HEK293 (cell line): ENCODE measurements around the gene CCSER1.
"Not testable (repeated sequence)": the region's sequence is repeated elsewhere in the genome, so short reads cannot be mapped to it uniquely, and the experiment has no call there.

Source experiments
- CTCF ChIA-PET: fragments of 350-600 bp; formaldehyde crosslinking; extraction: SDS; loops from one replicate; lab custom pipeline; 2021; ENCODE audit warnings: antibody characterized with exemption; lab: Yijun Ruan, JAX
- POLR2A ChIA-PET: fragments of 300-600 bp; formaldehyde crosslinking; extraction: SDS; loops from one replicate; lab custom pipeline; 2020; ENCODE audit warnings: antibody characterized with exemption, inconsistent platforms; lab: Yijun Ruan, JAX
- H3K27ac ChIP-seq: fragments of 200-500 bp; sonication (Bioruptor generic); 2 replicates; pipeline ENCODE4 v1.5.1; 2014; ENCODE audit warnings: low read depth, low read length, control low read depth, inconsistent platforms; ENCODE audit errors: extremely low read depth
- H3K36me3 ChIP-seq, 2 experiments: fragments of 200-500 bp in 1 of 2; sonication (Bioruptor generic) in 1 of 2; 1 replicate in 1 of 2; 2 replicates in 1 of 2; pipeline ENCODE4 v1.5.1; 2014 to 2017; ENCODE audit warnings: inconsistent platforms in 2 of 2, low read length in 2 of 2; ENCODE audit not compliant: control insufficient read depth in 2 of 2, insufficient read depth in 1 of 2
- H3K4me1 ChIP-seq: fragments of 200-500 bp; sonication (Bioruptor generic); 2 replicates; pipeline ENCODE4 v1.5.1; 2014; ENCODE audit warnings: mild to moderate bottlenecking, low read length, inconsistent platforms; ENCODE audit not compliant: control insufficient read depth, insufficient read depth
- H3K4me3 ChIP-seq: 2 replicates; pipeline ENCODE4 v1.5.1; 2011; ENCODE audit warnings: low read depth, mild to moderate bottlenecking, control low read depth, low read length, moderate library complexity
- H3K9me3 ChIP-seq: fragments of 200-500 bp; sonication (Bioruptor generic); 2 replicates; pipeline ENCODE4 v1.5.1; 2014; ENCODE audit warnings: low read depth, low read length, inconsistent platforms; ENCODE audit not compliant: control insufficient read depth, insufficient read depth
- BCL11A ChIP-seq: fragments of 450-650 bp; formaldehyde crosslinking; IDR thresholded peaks from 2 replicates; pipeline ENCODE4 v1.5.1; 2016; ENCODE audit warnings: low read depth, missing biosample characterization, missing genetic modification characterization
- FEZF1 ChIP-seq: fragments of 450-650 bp; formaldehyde crosslinking; IDR thresholded peaks from 2 replicates; pipeline ENCODE4 v1.5.1; 2016; ENCODE audit warnings: missing biosample characterization, missing genetic modification characterization
- HOXA7 ChIP-seq: sonication (generic); formaldehyde crosslinking; IDR thresholded peaks from 2 replicates; pipeline ENCODE4 v1.8.1; 2022; ENCODE audit warnings: missing genetic modification reagents, borderline replicate concordance
- MEIS1 ChIP-seq: sonication (generic); formaldehyde crosslinking; IDR thresholded peaks from 2 replicates; pipeline ENCODE4 v1.8.1; 2022; ENCODE audit warnings: missing genetic modification reagents, mild to moderate bottlenecking, borderline replicate concordance
- SETDB1 ChIP-seq: IDR thresholded peaks from one replicate; pipeline ENCODE4 v1.6.1; 2017; ENCODE audit warnings: mild to moderate bottlenecking, low read length, moderate library complexity, mixed read lengths; ENCODE audit not compliant: insufficient read length
- SP7 ChIP-seq: fragments of 450-650 bp; formaldehyde crosslinking; IDR thresholded peaks from 2 replicates; pipeline ENCODE4 v1.5.1; 2016; ENCODE audit warnings: missing biosample characterization, missing genetic modification characterization
- WT1 ChIP-seq: fragments of 450-650 bp; formaldehyde crosslinking; IDR thresholded peaks from 2 replicates; pipeline ENCODE4 v1.5.1; 2016; ENCODE audit warnings: missing biosample characterization, missing genetic modification characterization
- ZBTB20 ChIP-seq: fragments of 450-650 bp; formaldehyde crosslinking; IDR thresholded peaks from 2 replicates; pipeline ENCODE4 v1.5.1; 2016; ENCODE audit warnings: missing biosample characterization, missing genetic modification characterization
- ZNF214 ChIP-seq: fragments of 450-650 bp; formaldehyde crosslinking; IDR thresholded peaks from 2 replicates; pipeline ENCODE4 v1.5.1; 2017; ENCODE audit warnings: missing biosample characterization, mild to moderate bottlenecking, missing genetic modification characterization, borderline replicate concordance
- ZNF416 ChIP-seq: fragments of 450-650 bp; formaldehyde crosslinking; IDR thresholded peaks from 2 replicates; pipeline ENCODE4 v1.5.1; 2016; ENCODE audit warnings: missing biosample characterization, missing genetic modification characterization
- ZNF514 ChIP-seq: fragments of 450-650 bp; formaldehyde crosslinking; IDR thresholded peaks from 2 replicates; pipeline ENCODE4 v1.5.1; 2016; ENCODE audit warnings: missing biosample characterization, missing genetic modification characterization
- ZNF549 ChIP-seq: fragments of 450-650 bp; IDR thresholded peaks from 2 replicates; pipeline ENCODE4 v1.5.1; 2018; ENCODE audit warnings: missing biosample characterization, missing genetic modification characterization, mild to moderate bottlenecking, inconsistent platforms, moderate library complexity
- ZNF610 ChIP-seq: fragments of 450-650 bp; formaldehyde crosslinking; IDR thresholded peaks from 2 replicates; pipeline ENCODE4 v1.5.1; 2016; ENCODE audit warnings: missing biosample characterization, missing genetic modification characterization, borderline replicate concordance
- ZNF654 ChIP-seq: fragments of 450-650 bp; formaldehyde crosslinking; IDR thresholded peaks from 2 replicates; pipeline ENCODE4 v1.5.1; 2016; ENCODE audit warnings: low read depth, missing biosample characterization, missing genetic modification characterization
- ZNF792 ChIP-seq: fragments of 450-650 bp; formaldehyde crosslinking; IDR thresholded peaks from 2 replicates; pipeline ENCODE4 v1.5.1; 2016; ENCODE audit warnings: missing biosample characterization, missing genetic modification characterization
- TF ChIP-seq, protein P1 (sequence below): fragments of 450-650 bp; formaldehyde crosslinking; IDR thresholded peaks from 2 replicates; pipeline ENCODE4 v1.5.1; 2016; ENCODE audit warnings: missing biosample characterization, missing genetic modification characterization
- TF ChIP-seq, protein P2 (sequence below): fragments of 450-650 bp; formaldehyde crosslinking; IDR thresholded peaks from 2 replicates; pipeline ENCODE4 v1.5.1; 2016; ENCODE audit warnings: missing biosample characterization, missing genetic modification characterization
- TF ChIP-seq, protein P3 (sequence below): fragments of 450-650 bp; formaldehyde crosslinking; IDR thresholded peaks from 2 replicates; pipeline ENCODE4 v1.5.1; 2016; ENCODE audit warnings: missing biosample characterization, missing genetic modification characterization
- TF ChIP-seq, protein P4 (sequence below): fragments of 450-650 bp; formaldehyde crosslinking; IDR thresholded peaks from 2 replicates; pipeline ENCODE4 v1.5.1; 2016; ENCODE audit warnings: missing biosample characterization, missing genetic modification characterization
- TF ChIP-seq, protein P5 (sequence below): fragments of 450-650 bp; formaldehyde crosslinking; IDR thresholded peaks from 2 replicates; pipeline ENCODE4 v1.5.1; 2016; ENCODE audit warnings: missing biosample characterization, missing genetic modification characterization, low read depth

The CCSER1 gene

DNA sequence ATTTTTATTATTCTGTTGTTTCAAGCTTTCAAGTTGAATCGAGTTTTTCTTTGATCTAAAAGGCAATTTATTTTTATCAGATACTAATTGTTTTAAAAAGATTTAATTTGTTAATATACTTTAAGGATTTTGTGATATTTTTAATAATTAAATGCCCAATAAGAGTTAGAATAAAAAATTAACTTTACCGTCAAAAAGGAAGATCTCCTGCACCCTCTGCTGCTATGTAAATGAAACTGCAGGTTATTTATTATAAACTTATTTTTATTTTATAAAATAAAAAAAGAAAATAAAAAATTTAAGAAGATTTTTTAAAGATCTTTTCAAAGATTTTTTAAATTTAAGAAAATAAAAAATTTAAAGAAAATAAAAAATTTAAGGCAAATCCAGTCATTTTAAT, 166.1 kb downstream of the CCSER1 start:
- ChIA-PET CTCF (interaction anchor here (0.6 to 1.5 kb wide), 4 partner anchors 54 to 1483 kb away, joined by 3 to 4 read pairs (median 3); no protein-coding TSS in a partner anchor), POLR2A (no interaction called here)
- H3K4me3 ChIP-seq, result no peak overlapping the region
- no peaks in the 10 kb centered on the region for H3K36me3 ChIP-seq
- H3K27ac ChIP-seq, result no peak overlapping the region
- TF ChIP-seq ZNF654 (tag by site-specific recombination) (peak; percentile 30), WT1 (tag by site-specific recombination) (no peak)
- H3K9me3 ChIP-seq, result no peaks in the 10 kb centered on the region
- H3K4me1 ChIP-seq, result no peaks in the 10 kb centered on the region; the same call in 1 of the 2 replicates

DNA sequence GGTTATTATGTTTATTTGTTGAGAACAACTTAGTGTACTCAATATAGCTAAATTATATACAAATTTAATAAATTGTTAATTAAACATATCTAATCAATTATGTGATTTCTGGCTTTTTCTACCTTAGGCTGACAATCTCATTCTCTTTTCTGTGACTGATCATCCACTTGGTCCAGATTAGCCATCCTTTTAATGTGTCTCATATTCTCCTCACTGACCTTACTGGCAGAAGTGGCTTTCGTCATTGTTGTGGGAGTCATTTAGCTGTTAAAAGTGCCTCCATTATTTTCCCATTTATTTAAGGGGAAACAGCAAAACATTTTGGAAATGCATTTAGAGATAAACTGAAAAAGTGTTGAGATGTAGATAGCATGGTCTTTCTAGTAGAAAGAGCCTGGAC, 172.2 kb downstream of the CCSER1 start:
- Histone ChIP-seq H3K4me1 (no peaks in the 10 kb centered on the region), H3K27ac (no peak overlapping the region), H3K9me3 (no peaks in the 10 kb centered on the region), H3K4me3 (no peak overlapping the region), H3K36me3 (no peaks in the 10 kb centered on the region)
- TF ChIP-seq, protein P1, sequence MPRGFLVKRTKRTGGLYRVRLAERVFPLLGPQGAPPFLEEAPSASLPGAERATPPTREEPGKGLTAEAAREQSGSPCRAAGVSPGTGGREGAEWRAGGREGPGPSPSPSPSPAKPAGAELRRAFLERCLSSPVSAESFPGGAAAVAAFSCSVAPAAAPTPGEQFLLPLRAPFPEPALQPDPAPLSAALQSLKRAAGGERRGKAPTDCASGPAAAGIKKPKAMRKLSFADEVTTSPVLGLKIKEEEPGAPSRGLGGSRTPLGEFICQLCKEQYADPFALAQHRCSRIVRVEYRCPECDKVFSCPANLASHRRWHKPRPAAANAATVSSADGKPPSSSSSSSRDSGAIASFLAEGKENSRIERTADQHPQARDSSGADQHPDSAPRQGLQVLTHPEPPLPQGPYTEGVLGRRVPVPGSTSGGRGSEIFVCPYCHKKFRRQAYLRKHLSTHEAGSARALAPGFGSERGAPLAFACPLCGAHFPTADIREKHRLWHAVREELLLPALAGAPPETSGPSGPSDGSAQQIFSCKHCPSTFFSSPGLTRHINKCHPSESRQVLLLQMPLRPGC (tag by site-specific recombination), result no peak
- TF ChIP-seq, protein P2, sequence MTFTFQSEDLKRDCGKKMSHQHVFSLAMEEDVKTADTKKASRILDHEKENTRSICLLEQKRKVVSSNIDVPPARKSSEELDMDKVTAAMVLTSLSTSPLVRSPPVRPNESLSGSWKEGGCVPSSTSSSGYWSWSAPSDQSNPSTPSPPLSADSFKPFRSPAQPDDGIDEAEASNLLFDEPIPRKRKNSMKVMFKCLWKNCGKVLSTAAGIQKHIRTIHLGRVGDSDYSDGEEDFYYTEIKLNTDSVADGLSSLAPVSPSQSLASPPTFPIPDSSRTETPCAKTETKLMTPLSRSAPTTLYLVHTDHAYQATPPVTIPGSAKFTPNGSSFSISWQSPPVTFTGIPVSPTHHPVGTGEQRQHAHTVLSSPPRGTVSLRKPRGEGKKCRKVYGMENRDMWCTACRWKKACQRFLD (tag by site-specific recombination), result no peak
- TF ChIP-seq ZBTB20 (tag by site-specific recombination), result no peak
- TF ChIP-seq HOXA7 (CRISPR knock-in tag), result no peak
- no peak for TF ChIP-seq SP7 (tag by site-specific recombination)
- no peak for TF ChIP-seq ZNF214 (tag by site-specific recombination)
- ChIA-PET CTCF (interaction anchor here (0.7 kb wide), 1 partner anchor 11 kb away, joined by 3 read pairs; no protein-coding TSS in a partner anchor), POLR2A (no interaction called here)

DNA sequence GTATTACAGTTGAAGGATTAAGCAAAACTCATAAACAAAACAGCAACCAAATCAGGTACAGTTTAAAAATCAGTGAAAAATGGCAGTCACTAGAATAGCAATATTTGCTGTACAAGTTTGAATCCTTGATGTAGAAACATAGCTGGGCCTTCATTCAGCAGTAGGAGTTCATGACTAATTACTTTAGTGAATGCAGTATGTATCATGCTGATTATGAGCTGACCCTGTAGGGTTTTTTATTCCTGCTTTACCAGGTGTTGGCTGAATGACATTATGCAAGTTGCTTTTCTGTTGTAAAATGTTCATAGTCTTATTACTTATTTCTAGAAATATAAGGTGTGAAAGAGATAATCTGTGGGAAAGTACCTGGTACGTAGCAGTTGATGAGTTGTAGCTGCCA, 179.6 kb downstream of the CCSER1 start:
- Histone ChIP-seq H3K36me3 (no peaks in the 10 kb centered on the region), H3K9me3 (no peaks in the 10 kb centered on the region), H3K4me1 (no peaks in the 10 kb centered on the region), H3K4me3 (no peak overlapping the region), H3K27ac (no peak overlapping the region)
- TF ChIP-seq FEZF1 (tag by site-specific recombination) (no peak), ZNF610 (no peak)
- TF ChIP-seq, protein P3, sequence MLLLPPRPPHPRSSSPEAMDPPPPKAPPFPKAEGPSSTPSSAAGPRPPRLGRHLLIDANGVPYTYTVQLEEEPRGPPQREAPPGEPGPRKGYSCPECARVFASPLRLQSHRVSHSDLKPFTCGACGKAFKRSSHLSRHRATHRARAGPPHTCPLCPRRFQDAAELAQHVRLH (tag by site-specific recombination), result no peak
- CTCF ChIA-PET, result no interaction called here
- POLR2A ChIA-PET, result no interaction called here

DNA sequence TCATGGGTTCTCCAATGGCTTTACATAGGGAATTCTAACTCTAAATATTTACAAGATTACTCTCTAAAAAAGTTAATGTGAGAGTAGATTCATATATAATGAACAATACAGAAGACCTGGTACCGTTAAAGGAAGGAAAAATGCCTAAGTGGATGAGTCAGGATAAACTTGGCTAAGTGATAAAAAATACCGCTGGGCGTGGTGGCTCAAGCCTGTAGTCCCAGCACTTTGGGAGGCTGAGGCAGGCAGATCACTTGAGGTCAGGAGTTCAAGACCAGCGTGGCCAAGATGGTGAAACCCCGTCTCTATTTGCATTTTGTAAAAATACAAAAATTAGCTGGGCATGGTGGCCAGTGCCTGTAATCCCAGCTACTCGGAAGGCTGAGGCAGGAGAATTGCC, 189.9 kb downstream of the CCSER1 start:
- H3K9me3 ChIP-seq, H3K27ac ChIP-seq, POLR2A ChIA-PET, H3K4me3 ChIP-seq, CTCF ChIA-PET, H3K36me3 ChIP-seq, H3K4me1 ChIP-seq: not testable (repeated sequence)

DNA sequence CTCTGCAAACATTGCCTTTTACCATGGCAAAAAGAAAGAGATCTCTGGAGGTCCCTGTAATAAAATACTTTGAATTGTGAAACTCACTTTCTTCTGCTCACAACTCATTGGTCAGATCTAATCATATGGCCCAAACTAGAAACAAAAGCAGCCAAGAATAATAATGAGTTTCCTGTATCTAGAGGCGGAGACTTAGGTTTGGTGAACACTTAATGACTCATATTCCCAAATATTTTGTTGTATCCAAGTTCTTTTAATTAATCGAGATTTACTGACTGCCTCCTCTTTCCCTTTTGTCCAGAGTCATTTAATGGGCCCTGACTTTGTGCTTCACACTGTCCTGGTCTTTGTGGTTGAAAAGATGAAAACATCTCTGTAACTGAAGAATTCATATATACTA, 190.6 kb downstream of the CCSER1 start:
- Histone ChIP-seq H3K4me1 (no peaks in the 10 kb centered on the region), H3K27ac (no peak overlapping the region), H3K36me3 (peaks cover 0 to 6% of the 10 kb centered on the region in 2 experiments; a peak in 1 of 3 replicates), H3K9me3 (no peaks in the 10 kb centered on the region), H3K4me3 (no peak overlapping the region)
- ChIA-PET CTCF (no interaction called here), POLR2A (no interaction called here)
- TF ChIP-seq, protein P4, sequence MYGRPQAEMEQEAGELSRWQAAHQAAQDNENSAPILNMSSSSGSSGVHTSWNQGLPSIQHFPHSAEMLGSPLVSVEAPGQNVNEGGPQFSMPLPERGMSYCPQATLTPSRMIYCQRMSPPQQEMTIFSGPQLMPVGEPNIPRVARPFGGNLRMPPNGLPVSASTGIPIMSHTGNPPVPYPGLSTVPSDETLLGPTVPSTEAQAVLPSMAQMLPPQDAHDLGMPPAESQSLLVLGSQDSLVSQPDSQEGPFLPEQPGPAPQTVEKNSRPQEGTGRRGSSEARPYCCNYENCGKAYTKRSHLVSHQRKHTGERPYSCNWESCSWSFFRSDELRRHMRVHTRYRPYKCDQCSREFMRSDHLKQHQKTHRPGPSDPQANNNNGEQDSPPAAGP, result no peak
- TF ChIP-seq BCL11A (tag by site-specific recombination), result no peak
- no peak for TF ChIP-seq MEIS1 (CRISPR knock-in tag)
- no peak for TF ChIP-seq ZNF416 (tag by site-specific recombination)
- peak; percentile 18 for TF ChIP-seq SETDB1
- no peak for TF ChIP-seq ZNF792 (tag by site-specific recombination)
- TF ChIP-seq, protein P5, sequence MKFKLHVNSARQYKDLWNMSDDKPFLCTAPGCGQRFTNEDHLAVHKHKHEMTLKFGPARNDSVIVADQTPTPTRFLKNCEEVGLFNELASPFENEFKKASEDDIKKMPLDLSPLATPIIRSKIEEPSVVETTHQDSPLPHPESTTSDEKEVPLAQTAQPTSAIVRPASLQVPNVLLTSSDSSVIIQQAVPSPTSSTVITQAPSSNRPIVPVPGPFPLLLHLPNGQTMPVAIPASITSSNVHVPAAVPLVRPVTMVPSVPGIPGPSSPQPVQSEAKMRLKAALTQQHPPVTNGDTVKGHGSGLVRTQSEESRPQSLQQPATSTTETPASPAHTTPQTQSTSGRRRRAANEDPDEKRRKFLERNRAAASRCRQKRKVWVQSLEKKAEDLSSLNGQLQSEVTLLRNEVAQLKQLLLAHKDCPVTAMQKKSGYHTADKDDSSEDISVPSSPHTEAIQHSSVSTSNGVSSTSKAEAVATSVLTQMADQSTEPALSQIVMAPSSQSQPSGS (tag by site-specific recombination), result no peak
- no peak for TF ChIP-seq ZNF549 (tag by site-specific recombination)
- no peak for TF ChIP-seq ZNF514 (tag by site-specific recombination)
